ENCODE data around the gene ACTR6.
"Not testable (repeated sequence)": the region's sequence is repeated elsewhere in the genome, so short reads cannot be mapped to it uniquely, and the experiment has no call there.

ACTR6 gene

DNA sequence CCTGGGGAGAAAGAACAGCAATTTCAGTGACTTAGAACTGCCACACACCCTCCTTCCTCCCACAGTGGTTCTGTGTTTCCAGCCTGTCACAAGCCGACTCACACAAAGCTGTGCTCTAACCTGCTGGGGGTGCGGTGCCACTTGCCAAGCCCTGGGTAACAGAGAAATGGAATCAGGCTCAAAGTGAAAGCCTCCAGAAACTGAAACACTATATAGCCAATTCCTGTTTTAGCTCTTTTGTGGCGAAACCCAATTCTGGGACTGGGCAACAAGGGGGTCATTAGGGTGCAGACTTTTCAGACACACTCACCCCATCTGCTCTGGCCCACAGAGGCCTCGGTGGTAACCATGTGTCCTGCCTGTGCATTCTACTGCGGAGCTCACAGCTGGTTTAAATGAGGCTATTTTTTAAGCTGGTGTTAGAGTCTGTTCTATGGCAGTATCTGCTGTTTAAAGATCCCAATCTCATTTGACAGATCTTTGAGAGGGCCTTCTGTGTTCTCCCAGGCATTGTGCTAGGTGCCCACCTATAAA is 15.2 kb upstream of the ACTR6 start:
- DNase-seq (ENCODE audit: low read depth) = no peak

DNA sequence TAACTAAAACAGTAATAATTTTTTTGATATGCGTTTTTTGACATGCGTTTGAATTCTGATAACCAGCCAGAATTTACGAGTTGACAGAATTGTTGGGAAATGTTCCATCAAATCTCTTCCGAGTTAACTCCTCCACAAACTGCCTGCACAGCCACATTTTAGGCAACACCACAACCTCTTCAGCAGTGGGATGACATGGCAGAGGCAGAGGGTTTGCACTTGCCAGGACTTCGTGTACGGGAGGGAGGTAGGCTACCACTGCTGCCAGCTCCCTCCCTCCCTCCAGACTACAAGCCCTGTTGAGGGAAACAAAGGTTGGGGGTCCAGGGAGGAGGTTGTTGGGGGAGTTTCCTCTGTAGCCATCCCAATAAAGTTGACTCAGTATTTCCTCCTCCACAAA is 14.5 kb upstream of the ACTR6 start:
- no peak for DNase-seq (ENCODE audit: low read depth)

DNA sequence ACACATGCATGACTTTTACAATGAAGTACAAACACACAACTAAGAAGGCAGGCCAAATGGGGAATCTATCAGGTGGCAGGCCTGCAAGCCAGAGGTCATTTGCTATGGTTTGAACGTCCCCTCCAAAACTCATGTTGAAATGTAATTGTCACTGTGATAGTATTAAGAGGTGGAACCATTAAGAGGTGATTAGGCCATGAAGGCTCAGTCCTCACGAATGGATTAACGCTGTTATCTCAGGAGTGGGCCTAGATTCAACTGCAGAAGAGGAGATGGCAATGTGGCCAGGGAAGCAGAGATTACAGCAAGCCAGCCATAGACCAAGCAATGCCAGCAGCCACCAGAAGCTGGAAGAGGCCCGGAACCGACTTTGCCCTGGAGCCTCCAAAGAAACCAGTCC is 13.5 kb upstream of the ACTR6 start:
- no peak for DNase-seq (ENCODE audit: low read depth)

DNA sequence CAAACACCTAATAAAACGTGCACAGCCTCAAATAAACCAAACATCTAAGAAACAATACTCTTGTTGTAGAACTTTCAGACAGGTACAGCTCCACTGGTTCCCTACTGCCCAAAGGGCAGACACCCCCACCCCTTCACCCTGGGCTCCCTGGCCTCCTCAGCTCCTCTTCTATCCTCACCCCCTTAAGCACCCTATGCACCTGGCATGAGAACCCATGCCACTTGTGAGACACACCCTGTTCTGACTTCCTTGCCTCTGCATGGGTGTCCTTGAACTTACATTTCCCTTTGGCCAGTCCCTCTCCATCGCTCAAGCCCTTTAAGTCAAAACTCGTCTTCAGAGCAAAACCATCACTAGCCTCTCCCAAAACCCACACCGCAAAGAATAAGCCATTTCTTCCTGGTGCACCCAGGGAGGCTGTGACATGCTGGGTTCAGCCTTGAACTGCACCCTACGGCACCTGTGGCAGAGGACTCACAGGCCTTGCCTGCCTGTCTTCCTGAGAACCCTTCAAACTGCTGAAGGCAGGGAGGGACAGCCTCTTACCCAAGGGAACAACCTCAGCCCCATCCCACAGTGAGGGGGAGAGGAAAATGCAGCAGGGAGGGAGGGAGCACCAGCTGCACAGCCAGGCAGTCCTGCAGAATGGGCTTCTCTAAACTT is 12.6 kb upstream of the ACTR6 start:
- no peak for DNase-seq (ENCODE audit: low read depth)

DNA sequence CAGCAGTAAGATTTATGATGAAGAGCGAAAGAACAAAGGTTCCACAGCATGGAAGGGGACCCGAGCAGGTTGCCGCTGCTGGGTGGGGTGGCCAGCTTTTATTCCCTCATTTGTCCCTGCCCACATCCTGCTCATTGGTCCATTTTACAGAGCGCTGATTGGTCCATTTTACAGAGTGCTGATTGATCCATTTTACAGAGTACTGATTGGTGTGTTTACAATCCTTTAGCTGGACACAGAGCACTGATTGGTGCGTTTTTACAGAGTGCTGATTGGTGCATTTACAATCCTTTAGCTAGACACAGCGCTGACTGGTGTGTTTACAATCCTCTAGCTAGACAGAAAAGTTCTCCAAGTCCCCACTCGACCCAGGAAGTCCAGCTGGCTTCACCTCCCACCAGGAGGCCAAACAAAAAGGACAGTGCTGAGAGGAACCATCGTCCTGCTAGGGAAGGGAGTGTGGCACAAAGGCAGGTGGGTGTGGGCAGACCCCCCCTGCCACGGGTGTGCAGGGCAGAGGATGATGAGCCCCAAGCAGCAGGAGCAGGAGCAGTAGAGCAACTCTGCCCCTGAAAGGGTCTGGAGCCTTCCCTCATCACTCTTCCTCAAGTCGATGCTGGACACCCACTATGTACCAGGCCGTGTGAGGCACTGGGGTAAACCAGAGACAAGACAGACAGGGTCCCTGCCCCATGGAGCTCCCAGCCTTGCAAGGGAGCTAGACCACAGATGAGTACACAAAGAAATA is 11.6 kb upstream of the ACTR6 start:
- not testable (repeated sequence) for DNase-seq (ENCODE audit: low read depth)

DNA sequence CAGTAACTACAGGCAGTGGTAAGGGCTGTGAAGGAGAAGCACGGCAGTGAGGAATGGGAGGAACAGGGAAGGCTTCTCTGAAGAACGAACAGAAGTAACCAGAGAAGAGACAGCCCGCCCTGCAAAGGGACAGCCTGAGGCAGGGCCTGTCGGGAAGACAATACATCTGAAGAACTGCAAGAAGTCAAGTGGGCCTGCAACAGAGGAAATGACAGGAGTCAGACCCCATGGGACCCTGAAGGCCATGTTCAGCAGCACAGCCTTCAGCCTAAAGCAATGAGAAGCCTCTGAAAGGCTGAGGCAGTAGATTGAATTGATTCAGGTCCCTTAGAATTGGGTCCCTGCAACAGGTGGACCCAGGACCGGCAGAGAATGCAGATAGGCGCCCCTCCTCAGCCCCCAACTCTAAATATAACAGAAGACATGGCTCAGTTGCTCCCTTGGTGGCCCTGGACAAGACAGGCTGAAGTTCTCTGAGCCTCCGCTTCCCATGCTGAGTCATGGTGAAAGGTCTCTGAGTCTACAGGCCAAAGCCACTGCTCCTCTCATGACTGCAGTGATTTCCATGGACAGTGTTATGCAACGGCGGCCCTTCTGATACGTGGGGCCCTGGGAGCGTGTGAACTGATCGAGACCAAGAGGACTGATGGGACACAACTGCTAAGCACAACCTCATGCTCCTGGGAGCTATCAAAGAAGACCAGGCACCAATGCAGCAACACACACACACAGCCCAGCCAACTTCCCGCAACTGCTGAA is 10.8 kb upstream of the ACTR6 start:
- DNase-seq (ENCODE audit: low read depth) = no peak

DNA sequence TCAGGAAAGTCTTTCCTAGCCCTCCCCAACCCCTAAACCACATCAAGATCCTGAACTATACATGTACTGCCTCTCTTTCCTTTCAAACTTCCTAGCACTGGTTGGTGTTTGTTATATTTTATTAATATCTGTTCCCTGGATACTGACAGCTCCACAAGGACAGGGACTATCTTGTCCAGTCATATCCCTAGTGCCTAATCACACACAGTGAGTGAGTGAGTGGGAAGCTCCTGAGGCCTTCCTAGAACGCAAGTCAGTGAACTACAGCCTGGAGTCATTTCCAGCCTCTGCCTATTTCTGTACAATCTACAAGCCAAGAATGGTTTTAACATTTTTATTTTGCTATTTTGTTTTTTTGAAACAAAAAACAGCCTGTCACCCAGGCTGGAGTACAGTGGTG is 7.5 kb upstream of the ACTR6 start:
- DNase-seq (ENCODE audit: low read depth) = no peak

DNA sequence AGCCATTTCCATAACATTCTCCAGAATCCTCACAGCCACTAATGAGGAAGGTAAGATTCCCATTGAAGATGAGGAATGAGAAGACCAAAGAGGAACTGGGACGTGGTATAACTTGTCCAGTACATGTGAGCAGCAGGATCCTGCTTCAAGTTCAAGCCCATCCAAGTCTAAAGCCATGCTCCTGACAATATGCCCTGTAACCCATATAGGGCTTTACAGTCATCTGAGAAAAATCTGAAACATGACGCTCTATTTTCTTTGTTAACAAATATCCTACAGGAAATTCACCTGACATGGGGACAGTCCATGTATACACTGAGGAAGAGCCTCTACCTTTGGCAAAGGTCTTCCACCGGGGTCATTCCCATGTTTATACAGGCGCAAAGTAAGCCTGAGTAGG is 3.1 kb upstream of the ACTR6 start:
- DNase-seq (ENCODE audit: low read depth) = no peak

DNA sequence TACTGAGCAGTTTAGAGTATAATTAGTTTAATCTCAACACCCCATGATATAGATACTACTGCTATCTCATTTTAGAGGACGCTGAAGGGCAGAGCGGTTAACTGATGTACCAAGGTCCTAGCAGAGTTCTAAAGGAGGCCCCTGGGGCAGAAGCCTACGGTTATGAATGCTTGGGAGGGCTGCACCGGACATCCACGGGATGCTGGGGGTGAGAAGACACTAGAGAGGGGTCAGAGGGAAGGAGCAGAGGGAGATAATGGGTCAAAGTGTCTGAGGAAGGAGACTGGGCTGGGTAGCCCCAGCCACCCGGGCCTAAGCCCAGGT is 1.6 kb upstream of the ACTR6 start:
- no peak for DNase-seq (ENCODE audit: low read depth)

DNA sequence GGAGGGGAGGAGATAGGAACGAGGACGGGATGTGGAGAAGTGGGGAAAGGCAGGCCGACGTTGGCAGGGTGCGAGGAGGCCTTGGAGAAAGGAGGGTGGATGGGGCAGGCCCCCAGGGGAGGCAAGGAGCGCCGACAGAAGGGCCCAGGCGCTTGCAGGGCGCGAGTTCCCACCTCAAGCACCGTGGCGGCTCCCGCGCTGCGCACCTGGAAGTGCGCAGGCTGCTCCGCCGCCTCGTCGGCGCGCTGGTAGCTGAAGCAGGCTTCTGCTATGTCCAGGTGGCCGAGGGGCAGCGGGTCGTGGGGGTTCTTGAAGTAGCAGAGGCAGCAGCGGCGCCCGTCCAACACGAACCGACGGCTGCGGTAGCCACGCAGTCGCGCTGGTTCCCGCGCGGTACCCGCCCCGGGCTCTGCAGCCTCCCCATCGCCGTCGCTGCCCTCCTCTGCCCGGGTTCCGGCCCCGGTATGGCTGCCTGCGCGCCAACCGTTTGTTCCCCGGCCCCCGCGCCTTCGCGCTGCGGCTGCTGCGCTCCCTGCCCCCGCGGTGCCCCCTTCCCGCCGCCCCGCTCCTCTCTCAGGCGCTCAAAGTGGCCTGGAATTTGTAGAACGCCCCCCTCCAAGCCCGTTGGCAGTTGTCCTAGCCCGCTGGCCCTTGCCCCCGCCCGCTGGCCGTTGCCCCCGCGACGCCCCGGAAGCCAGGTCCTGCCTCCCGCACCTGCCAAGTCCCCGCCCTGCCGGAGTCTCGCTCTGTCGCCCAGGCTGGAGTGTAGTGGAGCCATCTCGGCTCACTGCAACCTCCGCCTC is 1.1 kb upstream of the ACTR6 start:
- DNase-seq (ENCODE audit: low read depth) = peak; percentile 71

DNA sequence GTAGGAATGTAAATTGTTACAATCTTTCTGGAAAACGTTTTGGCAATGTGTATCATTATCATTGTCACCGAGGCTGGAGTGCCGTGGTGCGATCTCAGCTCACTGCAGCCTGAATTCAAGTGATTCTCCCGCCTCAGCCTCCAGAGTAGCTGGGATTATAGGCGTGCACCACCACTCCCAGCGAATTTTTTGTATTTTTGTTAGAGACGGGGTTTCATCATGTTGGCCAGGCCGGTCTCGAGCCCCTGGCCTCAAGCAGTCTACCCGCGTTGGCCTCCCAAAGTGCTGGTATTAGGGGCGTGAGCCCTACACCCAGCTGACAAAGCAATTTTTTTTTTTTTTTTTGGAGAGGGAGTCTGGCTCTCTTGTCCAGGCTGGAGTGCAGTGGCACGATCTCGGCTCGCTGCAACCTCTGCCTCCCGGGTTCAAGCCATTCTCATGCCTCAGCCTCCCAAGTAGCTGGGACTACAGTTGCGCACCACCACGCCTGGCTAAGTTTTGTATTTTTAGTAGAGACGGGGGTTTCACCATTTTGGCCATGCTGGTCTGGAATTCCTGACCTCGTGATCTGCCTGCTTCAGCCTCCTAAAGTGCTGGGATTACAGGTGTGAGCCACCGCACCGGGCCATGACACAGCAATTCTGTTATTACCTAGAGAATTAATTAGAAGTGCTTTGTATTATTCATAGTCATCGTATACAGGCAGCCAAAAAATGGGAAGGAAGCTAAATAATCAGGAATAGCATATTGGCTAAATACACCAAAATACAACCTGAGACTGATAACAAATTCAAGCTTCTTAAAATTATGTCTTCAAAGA is 1.2 kb downstream of the ACTR6 start:
- no peak for DNase-seq (ENCODE audit: low read depth)

DNA sequence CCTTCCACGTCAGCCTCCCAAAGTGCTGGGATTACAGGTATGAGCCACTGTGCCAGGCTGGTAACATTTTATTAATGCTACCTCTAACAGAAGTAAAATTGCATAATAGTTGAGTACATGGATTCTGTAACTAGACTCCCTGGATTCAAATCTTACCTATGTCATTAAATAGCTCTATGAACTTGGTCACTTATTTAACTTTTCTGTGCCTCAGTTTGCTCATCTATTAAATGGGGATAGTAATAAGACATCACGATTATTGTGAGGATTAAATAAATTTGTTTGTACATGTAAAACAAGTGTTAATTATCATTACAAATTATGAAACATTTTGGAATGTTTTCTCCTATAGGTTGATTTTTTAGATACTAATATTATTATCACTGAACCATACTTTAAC is 6.7 kb downstream of the ACTR6 start:
- DNase-seq (ENCODE audit: low read depth) = no peak

DNA sequence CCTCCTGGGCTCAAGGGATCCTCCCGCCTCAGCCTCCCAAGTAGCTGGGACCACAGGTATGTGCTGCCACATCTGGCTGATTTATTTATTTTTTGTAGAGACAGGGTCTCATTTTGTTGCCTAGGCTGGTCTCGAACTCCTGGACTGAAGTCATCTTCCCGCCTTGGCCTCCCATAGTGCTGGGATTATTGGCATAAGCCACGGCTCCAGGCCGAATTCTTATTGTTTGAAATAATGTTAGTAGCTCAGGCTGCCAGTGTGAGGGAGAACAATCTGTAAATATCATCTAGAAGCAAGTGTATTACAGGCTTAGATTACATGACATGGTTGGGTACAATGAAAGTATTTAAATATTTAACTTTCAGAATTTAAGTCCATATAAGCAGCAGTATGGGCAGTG is 8.2 kb downstream of the ACTR6 start:
- no peak for DNase-seq (ENCODE audit: low read depth)

DNA sequence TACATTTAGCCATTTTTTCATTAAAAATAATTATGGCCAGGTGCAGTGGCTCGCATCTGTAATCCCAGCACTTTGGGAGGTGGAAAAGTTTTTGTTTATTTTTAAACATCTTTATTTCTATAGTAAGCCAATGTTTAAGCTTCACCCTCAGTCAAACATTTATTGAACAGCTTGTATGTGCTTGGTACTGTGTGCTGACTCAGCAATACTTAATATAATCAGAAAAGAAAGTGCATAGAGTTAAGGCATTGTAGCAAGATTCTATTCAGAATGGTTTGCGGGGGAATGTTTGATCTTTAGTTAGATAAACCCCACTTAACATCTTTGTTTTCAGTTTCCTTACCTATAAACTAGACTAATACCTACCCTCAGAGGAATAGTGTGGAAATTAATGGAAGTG is 11.1 kb downstream of the ACTR6 start:
- no peak for DNase-seq (ENCODE audit: low read depth)

DNA sequence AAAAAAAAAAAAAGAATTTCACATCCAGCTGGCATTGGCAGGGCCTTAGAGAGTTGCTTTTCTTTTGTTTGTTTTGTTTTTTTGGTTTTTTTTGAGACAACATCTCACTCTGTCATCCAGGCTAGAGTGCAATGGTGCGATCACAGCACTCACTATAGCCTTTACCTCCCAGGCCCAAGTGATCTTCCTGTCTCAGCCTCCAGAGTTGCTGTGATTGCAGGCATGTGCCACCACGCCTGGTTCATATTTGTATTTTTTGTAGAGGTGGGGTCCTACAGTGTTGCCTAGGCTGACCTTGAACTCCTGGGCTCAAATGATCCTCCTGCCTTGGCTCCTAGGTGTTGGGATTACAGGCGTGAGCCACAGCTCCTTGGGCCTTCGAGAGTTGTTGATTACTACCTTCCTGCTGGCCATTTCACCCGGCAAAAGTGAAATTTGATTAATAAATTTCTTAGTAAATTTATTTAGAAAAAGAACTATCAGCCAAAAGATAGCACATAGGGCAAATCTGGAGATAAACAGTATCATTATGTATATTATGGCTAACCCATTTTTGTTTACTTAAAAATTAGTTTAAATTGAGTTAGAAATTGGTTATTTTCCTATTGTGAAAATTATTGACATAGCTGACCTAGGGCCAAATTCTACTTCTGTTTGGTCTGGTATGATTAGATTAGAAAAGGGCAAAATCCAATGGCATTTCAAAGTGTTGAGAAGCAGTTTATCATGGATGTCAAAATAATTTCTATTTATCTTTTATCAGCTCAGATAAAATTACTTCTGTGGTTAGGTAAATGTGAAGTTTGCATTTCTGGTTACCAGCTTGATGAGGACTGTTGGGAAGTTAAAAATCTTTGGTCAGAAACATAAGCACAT is 12.6 kb downstream of the ACTR6 start:
- no peak for DNase-seq (ENCODE audit: low read depth)

DNA sequence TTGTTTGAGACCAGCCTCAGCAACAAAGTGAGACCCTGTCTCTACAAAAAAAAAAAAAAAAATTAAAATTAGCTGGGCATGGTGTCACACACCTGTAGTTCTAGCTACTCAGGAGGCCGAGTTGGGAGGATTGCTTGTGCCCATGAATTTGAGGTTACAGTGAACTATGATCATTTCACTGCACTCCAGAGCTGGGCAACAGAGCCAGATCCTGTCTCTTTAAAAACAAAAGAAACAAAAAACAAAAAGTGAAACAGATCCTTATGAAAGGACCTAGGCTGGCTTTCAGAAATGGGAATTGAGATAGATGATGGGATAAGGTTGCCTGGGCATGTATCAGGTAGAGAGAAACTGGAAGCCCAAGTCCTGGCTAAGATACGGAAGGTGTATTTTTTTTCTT is 13.9 kb downstream of the ACTR6 start:
- no peak for DNase-seq (ENCODE audit: low read depth)

DNA sequence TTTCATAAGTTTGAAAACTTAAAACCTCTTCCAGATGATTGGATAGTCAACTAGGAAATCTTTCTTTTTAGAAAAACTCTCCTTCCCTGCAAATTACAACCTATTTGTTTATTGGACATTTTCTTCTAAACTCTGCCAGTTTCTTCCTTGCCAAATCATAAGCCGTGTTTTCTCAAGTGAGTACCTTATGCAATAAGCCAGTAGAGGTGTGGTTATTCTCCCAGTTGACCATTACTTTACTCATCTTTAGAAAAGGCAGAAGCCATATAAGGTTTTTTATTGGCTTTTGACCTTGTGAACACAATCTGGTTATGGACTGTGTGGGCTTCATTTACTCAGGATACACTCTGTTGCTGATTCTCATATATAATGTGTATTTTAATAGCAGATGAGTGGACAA is 14.6 kb downstream of the ACTR6 start:
- no peak for DNase-seq (ENCODE audit: low read depth)

DNA sequence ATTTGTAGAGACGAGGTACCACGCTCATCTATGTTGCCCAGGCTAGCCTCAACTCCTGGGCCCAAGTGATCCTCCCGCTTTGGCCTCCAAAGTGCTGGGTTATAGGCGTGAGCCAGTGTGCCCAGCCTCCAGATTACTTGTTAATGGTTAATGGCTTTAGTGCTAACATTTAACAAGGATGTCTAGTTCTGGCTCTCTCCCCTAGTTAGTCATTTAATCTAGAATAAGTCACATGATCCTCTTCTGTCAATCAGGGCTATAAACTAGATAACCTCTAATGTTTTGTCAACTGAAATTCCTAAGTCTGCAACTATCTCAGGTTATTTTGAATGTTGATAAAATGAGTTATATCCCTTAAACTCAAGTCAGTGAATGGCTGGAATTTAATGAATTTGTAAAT is 15.7 kb downstream of the ACTR6 start:
- no peak for DNase-seq (ENCODE audit: low read depth)

DNA sequence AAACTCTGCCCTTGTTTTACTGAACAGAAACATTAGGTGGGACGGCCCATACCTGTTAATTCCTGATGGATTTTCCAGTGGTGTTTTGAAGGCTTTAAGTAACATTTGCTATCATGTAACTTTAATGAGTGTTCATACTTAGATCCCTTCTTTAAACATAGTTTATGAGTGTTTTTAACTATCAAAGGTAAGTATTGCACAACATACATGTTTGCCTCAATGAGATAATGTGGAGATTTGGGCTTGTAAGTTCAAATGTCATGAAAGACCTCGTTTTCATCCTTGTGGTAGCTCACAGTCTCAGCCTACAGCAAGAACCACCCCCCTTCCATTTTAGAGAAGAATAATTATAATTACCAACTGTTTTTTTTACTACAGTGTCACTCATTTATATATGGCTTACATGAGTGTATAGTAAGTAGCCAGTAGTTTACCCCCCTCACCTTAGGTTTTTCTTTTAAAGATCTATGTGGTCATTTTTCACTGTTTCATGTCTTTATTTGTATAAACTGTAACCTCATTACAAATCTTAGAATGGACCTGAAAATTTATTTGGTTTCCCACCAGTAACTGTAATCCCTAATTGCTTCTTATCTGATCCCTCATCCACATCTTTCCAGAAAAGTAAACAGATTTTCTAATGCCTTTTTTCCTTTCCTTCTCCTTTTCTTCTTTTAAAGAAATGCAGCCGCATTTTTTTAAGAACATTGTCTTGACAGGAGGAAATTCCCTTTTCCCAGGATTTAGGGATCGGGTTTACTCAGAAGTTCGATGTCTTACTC is 18.9 kb downstream of the ACTR6 start:
- no peak for DNase-seq (ENCODE audit: low read depth)

DNA sequence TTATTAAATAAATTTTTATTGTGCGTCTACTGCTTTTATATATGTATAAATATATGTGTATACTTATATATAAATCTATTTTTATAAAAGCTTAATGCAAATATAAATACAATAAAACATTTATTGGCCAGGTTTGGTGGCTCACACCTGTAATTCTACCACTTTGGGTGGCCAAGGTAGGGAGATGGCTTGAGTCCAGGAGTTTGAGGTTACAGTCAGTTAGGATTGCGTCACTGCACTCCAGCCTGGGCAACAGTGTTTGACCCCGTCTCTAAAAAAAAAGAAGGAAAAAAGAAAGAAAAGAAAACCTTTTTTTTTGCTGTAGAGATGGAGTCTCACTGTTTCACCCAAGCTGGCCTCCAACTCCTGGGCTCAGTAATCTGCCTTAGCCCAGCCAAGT is 20.9 kb downstream of the ACTR6 start:
- DNase-seq (ENCODE audit: low read depth) = no peak
